NCI-H226 (cell line): ENCODE measurements around the gene SREBF1.

Experiments
- DNase-seq: peaks from one replicate; pipeline ENCODE4 v3.0.0-alpha.2; 2015

SREBF1 gene

DNA sequence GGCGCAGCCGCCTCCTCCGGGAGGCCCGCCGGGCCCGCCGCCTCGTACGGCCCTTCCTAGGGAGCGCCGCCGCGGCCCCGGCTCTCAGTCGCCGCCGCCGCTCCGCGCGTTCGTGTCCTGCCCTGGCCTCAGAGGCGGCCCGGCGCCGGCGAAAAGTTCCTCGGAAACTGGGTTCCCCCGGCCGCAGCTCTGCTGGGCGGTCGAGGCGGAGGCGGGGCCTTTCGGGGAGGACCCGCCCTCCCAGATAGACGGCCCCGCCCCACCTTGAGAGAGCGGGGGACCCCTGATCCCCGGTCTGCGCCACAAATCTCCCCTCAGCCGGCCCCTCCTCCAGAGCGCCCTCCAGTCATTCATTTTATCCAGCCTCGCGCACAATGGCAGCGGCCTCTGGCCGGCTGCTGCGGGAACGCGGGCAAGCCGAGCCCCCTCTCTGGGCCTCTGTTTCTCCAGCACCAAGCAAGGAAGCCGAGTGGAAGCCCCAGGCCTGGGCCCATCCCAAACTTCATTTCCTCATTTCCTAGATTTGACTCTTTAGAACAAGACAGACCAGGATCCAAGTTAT, at the start of gene SREBF1:
TSS of gene SREBF1 (minus strand) at position 169 of the 562 bp plus-strand sequence. CDS start 169 bp downstream, outside the sequence.
- peak; percentile 55 for DNase-seq

DNA sequence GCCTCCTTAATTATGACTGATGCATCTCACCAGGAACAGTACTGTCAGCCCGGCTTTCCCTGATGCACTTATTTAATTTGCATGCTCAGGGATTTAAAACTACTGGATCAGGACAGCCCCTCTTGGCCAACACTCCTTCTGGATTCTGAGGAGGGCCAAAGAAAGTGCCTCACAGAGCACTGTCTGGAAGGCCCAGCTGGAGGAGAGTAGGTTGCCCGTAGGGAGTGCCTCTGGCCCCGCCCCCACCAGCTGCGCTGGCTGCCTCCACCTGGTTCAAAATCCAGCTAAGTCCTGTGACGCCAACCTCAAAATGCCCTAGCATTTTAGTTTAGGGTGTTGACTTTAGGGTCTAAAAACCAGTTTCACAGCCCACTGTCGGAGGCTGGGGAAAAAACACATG, 49.4 kb upstream of the SREBF1 start:
- DNase-seq = no peak

DNA sequence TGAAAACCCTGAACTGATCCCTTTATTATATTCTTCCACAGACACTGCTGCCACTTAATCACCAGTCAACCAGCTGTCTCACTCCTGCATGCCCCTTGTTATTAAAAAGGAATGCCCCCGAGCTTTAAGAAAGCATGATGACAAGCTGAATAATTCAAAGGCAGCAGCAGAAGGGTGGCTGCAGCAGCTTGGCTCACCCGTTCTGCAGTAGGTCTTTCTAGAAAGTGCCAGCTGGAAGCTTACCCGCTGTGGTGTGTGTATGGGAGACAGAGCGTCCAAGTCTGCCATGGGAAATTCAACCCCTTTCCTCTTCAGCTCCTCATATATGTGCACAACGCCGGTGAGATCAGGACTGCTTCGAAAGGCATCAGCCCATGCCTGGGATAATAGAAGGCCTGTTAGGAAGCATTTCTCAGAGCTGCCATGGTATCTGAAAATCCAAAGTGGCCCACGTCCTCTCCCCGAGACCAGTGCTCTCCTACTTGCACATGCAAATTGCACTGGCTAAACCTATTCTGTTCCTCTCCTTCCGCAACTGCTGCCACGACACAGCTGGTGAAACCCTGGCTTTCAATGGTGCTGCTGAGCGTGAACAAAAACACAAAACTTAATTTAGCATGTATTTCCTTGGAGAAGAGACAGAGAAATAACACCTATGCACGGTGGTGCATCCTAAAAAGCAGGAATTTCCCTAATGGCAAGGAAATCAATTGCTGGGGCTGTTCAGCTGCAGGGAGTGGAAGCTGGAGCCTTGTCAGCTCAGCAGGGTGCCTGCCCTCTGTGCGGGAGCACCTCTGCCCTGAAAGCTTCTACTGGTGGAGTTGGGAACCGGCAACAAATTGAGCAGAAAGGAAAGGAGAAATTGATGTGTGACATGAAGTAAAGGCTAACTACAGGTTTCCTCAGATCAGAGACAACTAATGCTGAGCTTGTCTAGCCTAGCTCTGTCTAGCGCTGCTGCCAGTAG, 47.9 kb upstream of the SREBF1 start:
- no peak for DNase-seq

DNA sequence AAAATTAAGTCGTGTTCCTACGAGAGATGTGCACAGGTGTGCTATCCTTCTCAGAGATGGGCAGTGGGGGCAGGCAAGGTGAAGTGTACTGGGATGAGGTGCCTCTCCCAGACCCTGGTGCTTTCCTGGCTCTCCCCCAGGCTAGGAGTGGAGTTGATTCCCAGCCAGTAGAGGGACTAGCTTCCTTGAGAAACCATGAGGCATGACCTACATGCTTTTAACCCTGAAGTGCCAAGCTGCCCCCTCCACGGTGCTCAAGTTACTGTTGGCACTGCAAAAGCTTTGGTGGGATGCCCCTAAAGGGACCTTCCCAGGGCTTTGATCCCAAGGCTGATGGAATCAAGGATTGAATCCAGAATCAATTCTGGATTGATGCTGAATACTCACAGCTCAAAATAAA, 47.0 kb upstream of the SREBF1 start:
- DNase-seq = no peak

DNA sequence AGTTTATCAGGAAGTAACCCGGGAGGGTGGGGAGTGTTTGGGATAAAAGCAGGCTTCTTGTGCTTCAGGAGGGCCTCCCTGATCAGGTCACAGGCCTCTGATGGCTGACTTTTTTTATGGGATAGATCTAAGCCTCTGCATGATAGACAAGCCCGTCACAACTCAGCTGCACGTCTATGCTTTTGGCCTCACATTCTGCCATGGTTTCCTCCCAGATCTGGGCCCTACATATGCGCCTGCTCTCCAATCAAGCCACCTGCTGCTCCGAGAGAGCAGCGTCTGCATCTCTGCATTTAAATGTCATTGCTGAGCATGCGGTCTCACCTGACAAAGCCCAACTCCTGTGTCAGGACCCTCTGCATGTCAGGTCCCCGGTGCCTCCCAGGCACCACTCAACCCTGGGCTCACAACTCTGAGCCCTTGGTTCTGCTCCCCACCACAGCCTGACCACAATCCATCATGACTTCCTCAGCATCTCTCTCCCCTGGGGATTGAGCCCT, 45.3 kb upstream of the SREBF1 start:
- no peak for DNase-seq

DNA sequence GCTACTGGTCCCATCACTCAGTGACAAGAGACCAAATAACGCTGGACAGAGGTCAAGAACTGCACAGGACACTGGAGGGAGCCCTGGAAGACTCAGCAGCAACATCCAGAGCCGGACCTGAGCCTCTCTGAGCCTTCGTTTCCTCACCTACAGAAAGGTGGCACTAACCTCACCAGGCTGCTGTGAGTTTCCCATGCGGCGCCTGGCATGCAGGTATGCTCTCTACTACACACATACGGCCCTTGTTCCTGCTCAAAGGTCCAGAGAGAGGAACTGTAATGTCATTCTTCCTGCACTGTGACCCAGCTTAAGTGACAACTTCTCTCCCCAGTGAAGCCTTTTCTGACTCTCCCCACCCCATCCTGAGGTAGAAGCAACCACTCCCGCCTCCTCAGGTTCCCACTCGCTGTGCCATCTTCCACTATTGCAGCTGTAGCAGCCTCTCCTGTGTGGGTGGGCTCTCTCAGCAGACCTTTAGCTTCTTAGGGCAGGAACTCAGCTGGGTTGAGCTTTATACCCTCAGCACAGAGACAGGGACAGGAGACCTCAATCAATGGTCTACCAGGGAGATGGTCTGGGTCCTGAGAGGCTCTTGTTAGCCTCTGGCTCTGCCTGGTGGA, 43.9 kb upstream of the SREBF1 start:
- no peak for DNase-seq

DNA sequence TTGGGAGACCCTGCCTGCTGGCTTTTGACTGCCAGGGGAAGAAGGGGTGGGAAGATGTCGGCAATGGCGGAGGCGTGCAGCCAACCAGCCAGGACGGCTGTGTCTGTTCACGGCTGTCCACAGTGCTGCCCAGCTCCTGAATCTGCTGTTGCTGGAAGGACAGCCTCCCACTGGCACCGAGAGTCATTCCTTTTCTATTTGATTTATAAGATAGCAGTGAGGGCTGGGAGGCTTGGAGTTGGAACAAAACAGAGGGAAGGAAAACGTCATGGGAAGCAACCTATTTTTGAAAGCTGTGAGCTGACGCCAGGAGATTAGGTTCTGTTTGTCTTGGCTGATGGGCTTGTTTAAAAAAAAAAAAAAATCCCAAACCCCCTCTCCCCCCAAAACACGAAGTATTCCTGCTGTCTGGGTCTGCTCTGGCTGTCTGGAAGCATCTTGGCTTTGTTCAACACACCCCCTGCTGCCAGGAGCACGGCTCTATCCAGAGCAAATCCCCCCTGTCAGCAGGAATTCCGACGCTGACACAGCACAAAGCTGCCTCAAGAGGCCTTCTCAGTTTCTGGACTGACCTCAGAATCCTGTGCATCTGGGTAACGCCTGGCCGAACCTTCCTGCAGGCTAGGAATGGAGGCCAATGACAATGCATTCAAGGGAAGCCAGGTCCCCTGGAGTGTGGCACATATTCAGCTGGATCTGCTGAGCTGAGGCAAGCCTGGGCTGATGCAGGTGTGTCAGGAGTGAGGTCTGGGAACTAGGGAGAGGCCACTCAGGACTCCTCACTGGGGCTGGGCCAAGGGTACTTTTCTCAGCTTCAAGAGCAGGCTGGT, 41.0 kb upstream of the SREBF1 start:
- DNase-seq = no peak

DNA sequence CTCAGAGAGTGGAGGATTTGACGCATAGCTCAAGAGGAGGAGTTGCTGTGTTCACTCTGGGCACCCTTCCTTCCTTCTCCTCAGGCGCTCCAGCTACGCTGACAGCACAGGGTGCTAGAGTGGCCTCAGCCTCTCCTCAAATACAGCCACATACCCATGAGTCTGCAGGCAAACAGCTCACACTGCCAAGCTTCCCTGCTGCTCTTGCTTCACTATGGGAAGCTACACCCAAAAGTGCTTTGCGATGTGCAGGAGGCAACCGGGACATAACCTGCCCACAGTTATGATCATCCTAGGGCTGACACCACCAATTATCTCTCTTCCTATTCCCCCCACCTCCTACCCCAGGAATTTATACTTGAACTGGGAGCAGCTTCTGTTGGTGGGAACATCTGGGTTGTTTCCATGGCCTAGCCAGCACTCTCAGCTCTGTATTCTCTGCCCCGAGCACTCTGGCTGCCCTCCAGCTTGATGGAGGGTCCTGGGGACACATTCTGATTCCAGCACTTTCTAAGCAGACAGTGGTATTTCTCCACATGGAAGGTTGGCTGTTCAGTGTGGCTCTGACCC, 40.3 kb upstream of the SREBF1 start:
- no peak for DNase-seq

DNA sequence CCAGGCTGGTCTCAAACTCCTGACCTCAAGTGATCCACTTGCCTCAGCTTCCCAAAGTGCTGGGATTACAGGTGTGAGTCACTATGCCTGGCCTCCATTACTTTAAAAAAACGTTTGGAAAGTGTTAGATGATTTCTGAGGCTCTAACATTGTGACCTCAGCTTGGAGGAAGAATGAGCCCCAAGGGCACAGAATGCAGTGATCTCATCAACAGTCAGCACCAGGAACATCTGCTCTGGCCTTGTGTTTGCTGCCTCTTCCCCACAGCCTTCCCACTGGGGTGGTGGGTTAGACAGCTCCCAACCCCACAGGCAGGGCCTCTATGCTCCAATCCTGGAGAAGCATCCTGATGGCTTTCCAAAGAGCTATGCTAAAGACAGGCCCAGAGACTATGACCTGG, 37.7 kb upstream of the SREBF1 start:
- peak; percentile 61 for DNase-seq

DNA sequence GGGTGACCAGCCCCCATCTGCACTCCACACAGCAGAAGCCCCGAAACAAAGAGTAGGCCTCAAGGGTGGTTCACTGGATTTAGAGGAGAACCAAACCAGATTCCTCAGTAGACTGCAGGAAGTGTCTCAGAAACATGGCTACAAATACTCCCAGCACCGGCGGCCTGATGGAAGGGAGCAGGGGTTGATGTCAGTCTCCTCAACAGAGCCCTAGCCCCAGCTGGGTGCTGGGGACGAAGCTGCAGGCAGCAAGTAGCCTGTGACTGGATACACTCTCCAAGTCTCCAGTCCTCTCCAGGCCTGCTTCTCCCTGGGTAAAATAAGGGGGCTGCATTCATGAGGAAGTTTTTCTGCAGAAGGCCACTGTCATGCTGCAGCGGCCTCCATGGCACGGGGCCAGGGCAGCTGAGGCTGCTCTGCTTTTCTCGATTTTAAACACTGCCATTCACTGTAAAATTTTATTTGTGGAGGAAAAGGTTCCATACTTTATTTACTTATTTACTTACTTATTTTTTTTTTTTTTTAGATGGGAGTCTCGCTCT, 36.7 kb upstream of the SREBF1 start:
- DNase-seq = no peak

DNA sequence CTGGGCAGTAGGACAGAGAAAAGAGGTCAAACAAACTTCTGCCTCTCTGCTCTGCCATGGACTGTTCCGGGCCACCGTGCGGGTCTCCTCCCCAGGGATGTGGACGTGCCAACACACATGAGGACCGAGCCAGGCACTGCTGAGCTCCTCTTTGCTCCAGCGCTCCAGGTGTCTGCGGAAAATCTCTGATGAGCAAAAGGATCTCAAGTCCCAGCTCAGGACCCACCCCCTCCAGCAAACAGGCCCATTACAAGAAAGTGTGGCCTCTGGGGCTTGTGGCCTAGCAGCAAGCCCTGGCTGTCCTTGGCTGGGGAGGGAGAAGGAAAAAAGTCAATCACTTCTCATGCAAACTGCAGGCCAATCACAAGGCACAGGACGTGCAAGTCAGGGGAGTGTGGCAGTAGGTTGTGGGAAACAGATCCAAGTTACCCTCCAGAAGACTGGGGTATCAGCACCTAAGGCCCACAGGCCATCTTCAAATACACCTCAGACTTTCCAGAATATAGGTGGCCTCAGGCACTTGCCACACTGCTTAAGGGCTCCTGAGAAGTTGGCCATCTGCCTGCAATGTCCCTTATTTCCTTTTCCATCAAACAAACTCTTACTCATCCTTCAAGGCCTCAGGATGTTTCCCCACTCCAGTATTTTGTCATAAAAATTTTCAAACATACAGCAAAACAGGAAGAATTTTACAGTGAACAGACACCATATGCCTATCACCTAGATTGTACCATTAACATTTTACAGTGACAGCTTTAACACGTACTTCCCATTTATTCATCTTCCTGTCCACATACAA, 36.0 kb upstream of the SREBF1 start:
- DNase-seq = no peak

DNA sequence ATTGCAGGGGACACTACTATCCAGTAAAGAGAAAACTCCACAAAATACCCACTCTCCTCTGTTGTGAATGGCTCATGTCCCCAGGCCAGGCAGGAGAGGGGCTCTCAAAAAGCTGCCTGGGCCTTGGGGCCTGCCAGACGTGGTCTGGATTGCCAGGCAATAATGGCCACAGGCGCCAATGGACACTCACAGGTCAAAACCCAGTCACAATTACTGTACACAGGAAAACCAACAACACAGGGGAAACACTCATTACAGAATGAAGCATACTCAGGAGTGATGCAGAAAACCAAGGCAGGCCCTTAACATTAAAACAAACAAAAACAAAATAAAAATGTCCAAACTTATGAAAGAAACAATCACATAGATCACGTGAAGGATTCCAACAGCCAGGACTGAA, 35.1 kb upstream of the SREBF1 start:
- no peak for DNase-seq

DNA sequence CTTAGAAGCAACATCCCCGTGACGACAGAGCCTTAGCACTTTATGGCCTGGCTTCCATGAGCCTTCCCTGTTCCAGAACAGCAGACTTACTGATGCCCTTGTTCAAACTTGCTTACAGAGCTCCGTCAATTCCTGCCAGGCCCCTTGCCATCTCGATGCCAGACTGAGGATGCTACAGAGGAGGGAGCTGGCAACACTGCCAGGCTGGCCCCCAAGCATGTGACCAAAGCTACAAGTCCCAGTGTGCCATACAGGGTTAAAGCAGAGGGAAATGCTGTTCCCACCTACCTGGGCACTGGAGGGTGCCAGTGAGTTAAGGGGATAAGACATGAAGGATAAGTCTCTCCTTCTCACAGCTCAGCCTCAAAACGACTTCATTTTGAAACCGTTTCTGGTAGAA, 33.5 kb upstream of the SREBF1 start:
- DNase-seq = no peak

DNA sequence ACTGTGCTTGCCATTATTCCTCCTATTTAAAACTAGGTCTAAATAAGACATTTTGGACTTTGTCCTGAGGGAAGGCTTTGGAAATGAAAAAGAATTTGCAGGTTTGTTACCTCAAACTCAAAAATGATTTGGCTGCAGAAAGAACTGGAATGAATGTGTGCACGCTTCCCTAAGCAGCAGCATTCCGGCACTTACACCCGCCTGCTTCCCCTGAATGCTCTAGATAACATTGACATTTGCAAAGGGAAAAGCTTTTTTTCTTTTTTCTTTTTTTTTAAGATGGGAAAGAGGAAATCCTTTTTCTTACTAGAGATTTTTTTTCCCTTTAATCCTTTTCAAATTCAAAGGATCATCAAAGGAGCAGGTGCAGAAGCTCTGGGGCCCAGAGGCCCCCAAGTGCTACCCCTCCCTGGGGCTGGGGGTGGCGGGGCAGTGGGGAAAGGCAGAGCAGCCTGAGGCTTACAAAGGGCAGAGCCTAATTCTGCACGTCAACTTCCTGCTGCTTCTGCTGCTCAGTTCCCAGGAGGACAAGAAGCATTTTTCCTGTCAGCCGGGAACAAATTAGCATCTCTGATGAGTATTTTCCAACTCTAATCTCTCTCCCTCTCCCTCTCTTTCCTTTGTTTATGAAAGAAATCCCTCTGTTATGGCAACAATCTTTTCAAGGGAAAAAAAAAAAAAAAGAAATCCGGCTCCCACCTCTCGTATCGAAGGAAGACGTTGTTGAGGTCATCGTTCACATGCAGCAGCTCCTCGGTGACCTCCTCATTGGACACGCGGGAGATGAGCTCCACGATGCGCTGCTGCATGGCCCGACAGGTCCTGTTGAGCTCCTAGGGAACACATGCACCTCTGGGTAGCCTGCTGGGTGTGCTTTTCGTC, 32.1 kb upstream of the SREBF1 start:
- DNase-seq = no peak

DNA sequence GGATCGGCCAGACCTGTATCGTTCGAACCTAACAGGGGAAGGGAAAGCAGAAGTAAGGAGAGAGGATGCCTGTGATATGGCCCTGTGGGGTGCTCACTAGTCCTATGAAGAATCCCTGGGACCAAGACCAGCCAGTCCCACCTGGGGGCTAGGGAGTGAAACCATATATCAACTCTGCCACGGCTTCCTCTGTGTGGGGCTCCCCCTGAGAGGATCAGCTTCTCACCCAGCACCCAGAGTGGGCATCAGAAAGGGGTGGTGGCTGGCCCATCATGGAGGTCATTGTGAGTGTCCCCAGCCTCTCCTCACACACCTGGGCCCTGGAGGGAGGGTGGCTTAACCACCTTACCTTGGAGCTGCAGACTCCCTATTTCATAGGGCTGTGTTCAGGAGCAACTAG, 30.1 kb upstream of the SREBF1 start:
- DNase-seq = no peak

DNA sequence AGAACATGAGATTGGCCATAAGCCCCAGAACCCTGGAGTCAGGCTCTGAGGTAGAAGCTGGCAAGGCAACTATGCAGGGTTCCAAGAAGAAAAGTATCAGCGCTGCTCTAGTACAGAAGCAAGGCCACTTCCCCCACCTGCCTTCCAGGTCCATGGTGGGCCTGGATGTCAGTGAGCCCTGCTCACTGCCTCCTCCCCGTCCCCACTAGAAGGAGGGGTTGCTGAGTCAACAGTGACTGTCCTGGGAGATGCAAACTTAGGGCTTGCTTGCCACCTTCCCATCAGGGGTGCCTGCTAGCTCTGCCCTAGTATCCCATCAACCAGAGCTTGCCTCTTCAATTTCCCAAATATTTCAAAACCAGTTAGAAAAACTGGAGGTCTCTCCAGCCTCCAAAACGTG, 29.6 kb upstream of the SREBF1 start:
- DNase-seq = no peak

DNA sequence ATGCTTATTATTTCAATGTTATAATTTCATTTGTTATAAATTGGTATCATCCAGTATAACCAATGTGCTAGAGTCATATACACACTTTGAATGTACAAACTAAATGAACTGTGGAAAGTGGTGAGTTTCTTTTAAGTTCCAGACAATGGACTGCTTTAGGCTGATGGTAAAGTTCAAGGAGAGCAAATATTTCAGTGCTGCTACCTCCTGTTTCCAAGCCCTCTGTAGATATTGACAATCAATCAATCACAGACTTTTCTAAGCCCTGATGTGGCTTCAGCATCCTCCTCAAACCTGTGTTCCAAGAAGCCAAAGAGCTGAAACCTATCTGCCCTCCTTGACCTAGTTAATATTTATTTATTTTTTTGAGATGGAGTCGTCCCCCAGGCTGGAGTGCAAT, 28.2 kb upstream of the SREBF1 start:
- DNase-seq = no peak

DNA sequence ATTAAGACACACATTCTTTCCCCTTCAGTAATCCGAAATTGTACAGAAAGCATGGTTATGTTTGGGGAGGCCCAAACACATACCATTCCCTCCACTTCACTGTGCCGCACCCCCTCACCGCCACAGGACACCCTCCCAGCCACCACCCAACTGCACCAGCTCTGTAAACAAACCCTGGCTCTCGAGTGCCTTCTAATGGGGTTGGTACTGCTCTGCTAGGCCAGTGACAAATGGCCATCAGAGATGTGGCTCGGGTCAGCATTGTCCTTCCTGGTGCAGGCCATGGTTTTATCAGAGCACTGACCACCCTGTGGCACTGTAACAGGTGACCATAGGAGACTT, 24.0 kb upstream of the SREBF1 start:
- DNase-seq = no peak

DNA sequence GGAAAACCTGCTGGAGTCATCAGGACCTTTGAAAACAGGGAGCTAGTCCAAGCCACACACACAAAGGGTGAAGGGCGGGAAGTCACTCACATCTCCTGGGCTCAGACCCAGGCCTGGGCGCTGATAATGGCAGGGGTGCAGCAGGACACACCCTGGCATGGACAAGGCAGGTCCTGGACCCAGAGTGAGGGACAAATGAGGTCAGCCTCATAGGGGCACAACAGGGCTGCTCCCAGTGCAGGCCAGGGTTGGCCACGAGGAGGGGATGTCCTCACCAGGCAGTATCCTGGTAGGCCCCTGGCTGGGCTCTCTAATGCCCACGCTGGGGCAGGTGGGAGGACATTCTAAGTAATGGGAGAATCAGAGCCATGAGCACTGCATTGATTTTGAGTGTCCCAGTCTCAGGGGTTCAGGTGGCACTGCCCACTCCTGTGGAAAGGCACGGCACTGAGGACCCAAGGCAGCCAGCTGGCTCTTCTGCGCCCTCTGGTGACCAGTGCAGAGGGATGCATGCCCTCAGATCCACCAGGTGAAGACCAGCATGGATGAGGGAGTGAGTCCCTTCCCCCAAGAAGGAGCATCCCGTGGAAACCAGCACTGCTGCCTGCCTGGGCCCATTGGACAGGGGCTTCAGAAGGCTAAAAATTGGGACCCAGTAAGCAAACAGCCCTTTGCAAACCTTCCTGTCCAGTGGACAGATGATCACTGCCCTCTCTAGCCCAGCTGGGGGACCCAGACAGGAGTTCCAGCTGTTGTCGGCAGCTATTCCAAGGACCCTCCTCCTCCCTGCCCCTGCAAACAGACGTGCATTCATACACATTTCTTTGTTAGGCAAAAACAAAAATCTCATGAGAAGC, 23.4 kb upstream of the SREBF1 start:
- DNase-seq = peak; percentile 33
